WERI-Rb-1 (cell line): ENCODE measurements around the gene CACNA1D.

Source experiments
- DNase-seq: peaks from one replicate; pipeline ENCODE4 v3.0.0-alpha.2; 2020
- H3K27ac ChIP-seq: fragments of 250-450 bp; sonication (Bioruptor Pico); 2 replicates; pipeline ENCODE4 v1.5.1; 2020; ENCODE audit warnings: mild to moderate bottlenecking, moderate library complexity
- H3K27me3 ChIP-seq: fragments of 250-450 bp; sonication (Bioruptor Pico); 2 replicates; pipeline ENCODE4 v1.5.1; 2021; ENCODE audit warnings: mild to moderate bottlenecking, low read depth, moderate library complexity; ENCODE audit not compliant: insufficient read depth, severe bottlenecking
- H3K36me3 ChIP-seq: fragments of 250-450 bp; sonication (Bioruptor Pico); 2 replicates; pipeline ENCODE4 v1.5.1; 2020; ENCODE audit warnings: mild to moderate bottlenecking, moderate library complexity
- H3K4me3 ChIP-seq: 2 replicates; pipeline ENCODE4 v1.5.1; 2011; ENCODE audit warnings: low read depth, mild to moderate bottlenecking, control low read depth, low read length
- H3K9me3 ChIP-seq: fragments of 250-450 bp; sonication (Bioruptor Pico); 2 replicates; pipeline ENCODE4 v1.5.1; 2021; ENCODE audit warnings: mild to moderate bottlenecking, moderate library complexity; ENCODE audit not compliant: severe bottlenecking
- TF ChIP-seq, protein P1 (sequence below): IDR thresholded peaks from 2 replicates; pipeline ENCODE4 v1.5.1; 2011; ENCODE audit warnings: low read depth, mild to moderate bottlenecking, control low read depth, inconsistent platforms, low read length

Gene CACNA1D

GRCh38 chr3:53776494-53777101 lies 282.2 kb downstream of the CACNA1D start:
- H3K36me3 ChIP-seq: no peaks in the 10 kb centered on the region
- no peaks in the 10 kb centered on the region for H3K27me3 ChIP-seq
- 0 out of 2 replicates have a peak overlapping the region, but pooled peaks have one; percentile 7 for H3K27ac ChIP-seq
- no peak overlapping the region for H3K4me3 ChIP-seq
- no peaks in the 10 kb centered on the region for H3K9me3 ChIP-seq
- TF ChIP-seq, protein P1, sequence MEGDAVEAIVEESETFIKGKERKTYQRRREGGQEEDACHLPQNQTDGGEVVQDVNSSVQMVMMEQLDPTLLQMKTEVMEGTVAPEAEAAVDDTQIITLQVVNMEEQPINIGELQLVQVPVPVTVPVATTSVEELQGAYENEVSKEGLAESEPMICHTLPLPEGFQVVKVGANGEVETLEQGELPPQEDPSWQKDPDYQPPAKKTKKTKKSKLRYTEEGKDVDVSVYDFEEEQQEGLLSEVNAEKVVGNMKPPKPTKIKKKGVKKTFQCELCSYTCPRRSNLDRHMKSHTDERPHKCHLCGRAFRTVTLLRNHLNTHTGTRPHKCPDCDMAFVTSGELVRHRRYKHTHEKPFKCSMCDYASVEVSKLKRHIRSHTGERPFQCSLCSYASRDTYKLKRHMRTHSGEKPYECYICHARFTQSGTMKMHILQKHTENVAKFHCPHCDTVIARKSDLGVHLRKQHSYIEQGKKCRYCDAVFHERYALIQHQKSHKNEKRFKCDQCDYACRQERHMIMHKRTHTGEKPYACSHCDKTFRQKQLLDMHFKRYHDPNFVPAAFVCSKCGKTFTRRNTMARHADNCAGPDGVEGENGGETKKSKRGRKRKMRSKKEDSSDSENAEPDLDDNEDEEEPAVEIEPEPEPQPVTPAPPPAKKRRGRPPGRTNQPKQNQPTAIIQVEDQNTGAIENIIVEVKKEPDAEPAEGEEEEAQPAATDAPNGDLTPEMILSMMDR: no peak
- DNase-seq: no peak

DNA sequence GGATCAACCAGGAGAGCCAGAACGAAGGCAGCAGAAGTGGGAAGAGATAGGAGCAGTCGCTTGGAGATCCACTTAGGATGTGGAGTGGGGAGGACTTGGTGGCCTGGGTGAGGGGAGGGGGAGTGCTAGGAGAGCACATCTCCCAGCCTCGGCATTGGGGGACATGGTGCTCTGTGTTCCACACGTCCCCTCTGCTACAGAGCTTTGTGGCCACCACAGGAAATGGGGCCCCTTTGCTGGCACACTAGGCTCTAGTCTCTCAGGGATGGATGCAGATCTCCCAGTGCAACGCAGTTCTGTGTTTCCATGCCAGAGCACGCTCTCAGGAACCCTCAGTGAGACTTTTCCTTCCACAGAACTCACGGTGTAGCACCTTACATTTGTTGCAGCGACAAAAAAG lies 283.1 kb downstream of the CACNA1D start:
- no peak overlapping the region for H3K27ac ChIP-seq
- DNase-seq: no peak
- TF ChIP-seq, protein P1: no peak
- no peaks in the 10 kb centered on the region for H3K9me3 ChIP-seq
- H3K4me3 ChIP-seq: no peak overlapping the region
- no peaks in the 10 kb centered on the region for H3K27me3 ChIP-seq
- no peaks in the 10 kb centered on the region for H3K36me3 ChIP-seq

DNA sequence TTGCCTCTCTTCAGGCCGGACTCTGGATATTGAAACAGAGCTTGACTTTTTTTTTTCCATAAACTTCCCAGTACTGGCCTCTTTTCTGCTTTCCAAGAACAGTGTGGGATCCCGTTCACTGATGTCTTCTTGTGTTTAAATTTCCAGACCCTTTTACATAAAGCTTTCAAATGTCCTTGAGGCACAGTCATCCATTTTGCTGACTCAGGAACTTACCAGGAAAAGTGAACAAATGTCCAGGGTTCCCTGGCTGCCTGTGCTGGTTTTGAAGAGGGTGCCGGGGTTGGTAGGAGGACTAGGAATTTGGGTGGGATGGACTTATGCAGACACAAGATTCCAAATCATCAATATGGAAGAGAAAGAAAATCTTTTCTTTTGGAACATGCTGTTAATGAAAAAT lies 283.7 kb downstream of the CACNA1D start:
- Histone ChIP-seq H3K27ac (no peak overlapping the region), H3K4me3 (no peak overlapping the region), H3K36me3 (no peaks in the 10 kb centered on the region), H3K27me3 (no peaks in the 10 kb centered on the region), H3K9me3 (no peaks in the 10 kb centered on the region)
- TF ChIP-seq, protein P1: no peak
- DNase-seq: no peak

- Histone ChIP-seq H3K27me3 (no peaks in the 10 kb centered on the region), H3K27ac (no peak overlapping the region), H3K9me3 (no peaks in the 10 kb centered on the region), H3K36me3 (no peaks in the 10 kb centered on the region), H3K4me3 (no peak overlapping the region)
- DNase-seq: no peak
- TF ChIP-seq, protein P1: no peak
Measured at GRCh38 chr3:53780171-53780570, 285.8 kb downstream of the CACNA1D start.

GRCh38 chr3:53780806-53781205 lies 286.4 kb downstream of the CACNA1D start:
- TF ChIP-seq, protein P1: no peak
- Histone ChIP-seq H3K27me3 (no peaks in the 10 kb centered on the region), H3K4me3 (no peak overlapping the region)

GRCh38 chr3:53787016-53787415 lies 292.6 kb downstream of the CACNA1D start:
- no peaks in the 10 kb centered on the region for H3K36me3 ChIP-seq
- H3K4me3 ChIP-seq: no peak overlapping the region
- H3K27ac ChIP-seq: no peak overlapping the region
- TF ChIP-seq, protein P1: no peak
- no peaks in the 10 kb centered on the region for H3K9me3 ChIP-seq
- DNase-seq: no peak
- no peaks in the 10 kb centered on the region for H3K27me3 ChIP-seq

More at GRCh38 chr3:53780806-53781205, 286.4 kb downstream of the CACNA1D start:
- Histone ChIP-seq H3K9me3 (no peaks in the 10 kb centered on the region), H3K27ac (no peak overlapping the region), H3K36me3 (no peaks in the 10 kb centered on the region)
- no peak for DNase-seq
